BE2C (cell line): ENCODE measurements around the gene C4orf36.

Experiments used
- DNase-seq: peaks from one replicate; pipeline ENCODE4 v3.0.0-alpha.2; 2020
- H3K27me3 ChIP-seq: fragments of 250-450 bp; sonication (Bioruptor Pico); 2 replicates; pipeline ENCODE4 v1.5.1; 2020; ENCODE audit warnings: mild to moderate bottlenecking
- H3K36me3 ChIP-seq: fragments of 250-450 bp; sonication (Bioruptor Pico); 2 replicates; pipeline ENCODE4 v1.5.1; 2020; ENCODE audit warnings: mild to moderate bottlenecking
- H3K4me1 ChIP-seq: fragments of 250-450 bp; sonication (Bioruptor Pico); 2 replicates; pipeline ENCODE4 v1.5.1; 2020
- H3K4me3 ChIP-seq: 2 replicates; pipeline ENCODE4 v1.5.1; 2011; ENCODE audit warnings: low read depth, low read length
- H3K9me3 ChIP-seq: fragments of 250-450 bp; sonication (Bioruptor Pico); 2 replicates; pipeline ENCODE4 v1.5.1; 2020
- TF ChIP-seq, protein P1 (sequence below): IDR thresholded peaks from 2 replicates; pipeline ENCODE4 v1.5.1; 2012; ENCODE audit warnings: mild to moderate bottlenecking, low read depth, low read length

C4orf36 gene

DNA sequence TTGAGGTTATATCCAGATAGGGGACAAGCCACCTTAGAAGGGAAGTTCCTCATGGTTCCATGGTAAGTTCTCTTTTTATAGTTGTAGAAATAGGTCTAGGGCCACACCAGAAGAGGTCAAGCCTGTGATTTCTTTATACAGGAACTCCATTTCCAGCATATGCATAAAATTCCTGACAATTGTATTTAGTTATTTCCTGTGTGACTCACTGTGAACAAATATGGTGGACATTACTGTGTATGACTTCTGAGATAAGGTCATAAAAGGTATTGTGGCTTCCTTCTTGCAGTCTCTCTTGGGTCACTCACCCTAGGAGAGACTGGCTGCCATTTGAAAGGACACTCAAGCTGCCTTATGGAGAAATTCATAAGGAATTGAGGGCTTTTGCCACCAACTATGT lies 2.2 kb upstream of the C4orf36 start:
- Histone ChIP-seq H3K4me1 (peaks cover 9% of the 10 kb centered on the region), H3K4me3 (no peak overlapping the region), H3K9me3 (no peaks in the 10 kb centered on the region), H3K27me3 (no peaks in the 10 kb centered on the region), H3K36me3 (no peaks in the 10 kb centered on the region)
- TF ChIP-seq, protein P1, sequence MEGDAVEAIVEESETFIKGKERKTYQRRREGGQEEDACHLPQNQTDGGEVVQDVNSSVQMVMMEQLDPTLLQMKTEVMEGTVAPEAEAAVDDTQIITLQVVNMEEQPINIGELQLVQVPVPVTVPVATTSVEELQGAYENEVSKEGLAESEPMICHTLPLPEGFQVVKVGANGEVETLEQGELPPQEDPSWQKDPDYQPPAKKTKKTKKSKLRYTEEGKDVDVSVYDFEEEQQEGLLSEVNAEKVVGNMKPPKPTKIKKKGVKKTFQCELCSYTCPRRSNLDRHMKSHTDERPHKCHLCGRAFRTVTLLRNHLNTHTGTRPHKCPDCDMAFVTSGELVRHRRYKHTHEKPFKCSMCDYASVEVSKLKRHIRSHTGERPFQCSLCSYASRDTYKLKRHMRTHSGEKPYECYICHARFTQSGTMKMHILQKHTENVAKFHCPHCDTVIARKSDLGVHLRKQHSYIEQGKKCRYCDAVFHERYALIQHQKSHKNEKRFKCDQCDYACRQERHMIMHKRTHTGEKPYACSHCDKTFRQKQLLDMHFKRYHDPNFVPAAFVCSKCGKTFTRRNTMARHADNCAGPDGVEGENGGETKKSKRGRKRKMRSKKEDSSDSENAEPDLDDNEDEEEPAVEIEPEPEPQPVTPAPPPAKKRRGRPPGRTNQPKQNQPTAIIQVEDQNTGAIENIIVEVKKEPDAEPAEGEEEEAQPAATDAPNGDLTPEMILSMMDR, result no peak
- no peak for DNase-seq

GRCh38 chr4:86893136-86893535 lies 914 bp upstream of the C4orf36 start:
- TF ChIP-seq, protein P1, result no peak
- DNase-seq, result no peak
- Histone ChIP-seq H3K27me3 (no peaks in the 10 kb centered on the region), H3K9me3 (no peaks in the 10 kb centered on the region), H3K36me3 (no peaks in the 10 kb centered on the region), H3K4me1 (peaks cover 9% of the 10 kb centered on the region), H3K4me3 (no peak overlapping the region)

DNA sequence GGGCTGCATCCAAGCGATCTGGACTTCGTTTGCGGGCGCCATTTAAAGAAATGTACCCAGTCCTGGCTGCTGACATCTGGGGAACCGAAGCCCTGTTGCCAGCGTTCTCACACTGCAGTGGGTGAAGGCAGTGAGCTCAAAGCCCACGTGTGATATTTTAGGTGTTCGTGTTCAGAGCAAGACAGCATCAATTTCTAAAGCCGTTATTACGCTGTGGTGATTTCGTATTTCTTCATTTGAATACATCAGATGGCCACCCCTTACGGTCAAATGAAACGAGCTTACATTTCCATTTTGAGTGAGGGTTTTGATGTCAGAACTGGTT lies 376 bp upstream of the C4orf36 start:
- Histone ChIP-seq H3K36me3 (no peaks in the 10 kb centered on the region), H3K27me3 (no peaks in the 10 kb centered on the region), H3K4me1 (peaks cover 9% of the 10 kb centered on the region), H3K9me3 (no peaks in the 10 kb centered on the region), H3K4me3 (peak overlapping the region; percentile 79)
- TF ChIP-seq, protein P1, result no peak
- no peak for DNase-seq

- TF ChIP-seq, protein P1, result no peak
- Histone ChIP-seq H3K4me3 (no peak overlapping the region), H3K36me3 (no peaks in the 10 kb centered on the region), H3K27me3 (no peaks in the 10 kb centered on the region), H3K9me3 (no peaks in the 10 kb centered on the region), H3K4me1 (peaks cover 5% of the 10 kb centered on the region)
- no peak for DNase-seq
These were observed 1.4 kb downstream of the C4orf36 start for GRCh38 chr4:86890790-86891189.

- no peak for DNase-seq
- Histone ChIP-seq H3K4me1 (no peaks in the 10 kb centered on the region), H3K36me3 (no peaks in the 10 kb centered on the region), H3K27me3 (no peaks in the 10 kb centered on the region), H3K4me3 (no peak overlapping the region), H3K9me3 (no peaks in the 10 kb centered on the region; the same call in 1 of the 2 replicates)
- TF ChIP-seq, protein P1, result no peak
These were observed 12.6 kb downstream of the C4orf36 start for GRCh38 chr4:86879641-86880040.

DNA sequence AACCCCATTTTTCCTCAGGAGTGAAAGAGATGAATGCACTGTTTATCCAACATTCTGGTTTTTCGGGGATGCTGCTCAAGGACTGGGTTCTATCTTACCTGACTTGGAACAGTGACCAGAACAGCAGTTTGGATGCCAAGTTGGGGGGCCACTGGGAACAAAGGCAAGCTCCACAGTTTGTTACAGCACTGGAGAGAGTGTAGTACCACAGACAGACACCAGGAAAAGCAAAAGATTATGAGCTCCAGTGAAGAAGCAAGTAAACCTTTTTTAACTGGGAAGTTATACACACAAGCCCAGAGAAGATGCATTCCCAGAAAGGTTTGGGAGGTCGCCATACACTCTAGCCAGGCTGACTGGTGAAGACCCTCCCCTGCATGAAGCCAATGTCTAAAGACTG lies 13.6 kb downstream of the C4orf36 start:
- Histone ChIP-seq H3K27me3 (no peaks in the 10 kb centered on the region), H3K4me3 (no peak overlapping the region), H3K4me1 (no peaks in the 10 kb centered on the region), H3K9me3 (no peaks in the 10 kb centered on the region; the same call in 1 of the 2 replicates), H3K36me3 (no peaks in the 10 kb centered on the region)
- TF ChIP-seq, protein P1, result peak; percentile 34
- DNase-seq, result no peak
